ENCODE measurements around the gene UBAC2.

The UBAC2 gene

GRCh38 chr13:99398916-99399622 lies 198.4 kb downstream of the UBAC2 start:
- no peak for TF ChIP-seq CTCF (IDR thresholded peaks at IDR 0.05; ENCODE audit: insufficient read depth, low read length, missing control alignments)
- DNase-seq (ENCODE audit: low read depth, low spot score), result no peak
- no peak overlapping the region for H3K4me3 ChIP-seq (ENCODE audit: low read depth, low read length)
- CTCF ChIA-PET, result interaction anchor here (2.1 kb wide), 1 partner anchor 38 kb away, joined by 8 read pairs; no protein-coding TSS in a partner anchor
- POLR2A ChIA-PET, result no interaction called here

- POLR2A ChIA-PET, result no interaction called here
- TF ChIP-seq CTCF (IDR thresholded peaks at IDR 0.05; ENCODE audit: insufficient read depth, low read length, missing control alignments), result no peak
- CTCF ChIA-PET, result no interaction called here
- H3K4me3 ChIP-seq (ENCODE audit: low read depth, low read length), result no peak overlapping the region
- DNase-seq (ENCODE audit: low read depth, low spot score), result no peak
Observed at GRCh38 chr13:99399623-99399974, 198.9 kb downstream of the UBAC2 start.

GRCh38 chr13:99403458-99403971 lies 202.9 kb downstream of the UBAC2 start:
- DNase-seq (ENCODE audit: low read depth, low spot score), result no peak
- TF ChIP-seq CTCF (IDR thresholded peaks at IDR 0.05; ENCODE audit: insufficient read depth, low read length, missing control alignments), result no peak
- POLR2A ChIA-PET, result no interaction called here
- CTCF ChIA-PET, result no interaction called here
- no peak overlapping the region for H3K4me3 ChIP-seq (ENCODE audit: low read depth, low read length)

GRCh38 chr13:99404005-99404755 lies 203.5 kb downstream of the UBAC2 start:
- no peak overlapping the region for H3K4me3 ChIP-seq (ENCODE audit: low read depth, low read length)
- no peak for DNase-seq (ENCODE audit: low read depth, low spot score)
- POLR2A ChIA-PET, result no interaction called here
- CTCF ChIA-PET, result interaction anchor here (2.6 kb wide), 1 partner anchor 134 kb away, joined by 15 read pairs; no protein-coding TSS in a partner anchor
- no peak for TF ChIP-seq CTCF (IDR thresholded peaks at IDR 0.05; ENCODE audit: insufficient read depth, low read length, missing control alignments)

- CTCF ChIA-PET, result interaction anchor here (1.8 to 2.6 kb wide), 2 partner anchors 30 to 136 kb away, joined by 14 to 15 read pairs; no protein-coding TSS in a partner anchor
Observed at GRCh38 chr13:99405966-99406365, 205.3 kb downstream of the UBAC2 start.

More at GRCh38 chr13:99405966-99406365, 205.3 kb downstream of the UBAC2 start:
- no peak for TF ChIP-seq CTCF (IDR thresholded peaks at IDR 0.05; ENCODE audit: insufficient read depth, low read length, missing control alignments)
- POLR2A ChIA-PET, result no interaction called here
- H3K4me3 ChIP-seq (ENCODE audit: low read depth, low read length), result no peak overlapping the region
- no peak for DNase-seq (ENCODE audit: low read depth, low spot score)

Data from AG04449 (cell line).